GM18502 (cell line): ENCODE results near the gene MT3.
"Not testable (repeated sequence)": the region's sequence is repeated elsewhere in the genome, so short reads cannot be mapped to it uniquely, and the experiment has no call there.

Source experiments
- ATAC-seq: cut with Tn5 transposase; IDR thresholded peaks from one replicate; pipeline ENCODE4 v1.9.1; 2021; ENCODE audit warnings: mild to moderate bottlenecking; ENCODE audit not compliant: unreplicated experiment, poor library complexity

The MT3 gene

GRCh38 chr16:56608876-56609462 is 19.6 kb downstream of the MT3 start:
- no peak for ATAC-seq

GRCh38 chr16:56609463-56609921 is 20.2 kb downstream of the MT3 start:
- ATAC-seq: no peak

GRCh38 chr16:56610017-56610608 is 20.8 kb downstream of the MT3 start:
- no peak for ATAC-seq

- ATAC-seq: no peak
These were observed 21.3 kb downstream of the MT3 start for GRCh38 chr16:56610609-56611111.

- no peak for ATAC-seq
These were observed 22.0 kb downstream of the MT3 start for GRCh38 chr16:56611281-56611833.

- no peak for ATAC-seq
These were observed 24.4 kb downstream of the MT3 start for GRCh38 chr16:56613706-56614105.

GRCh38 chr16:56614549-56614991 is 25.2 kb downstream of the MT3 start:
- no peak for ATAC-seq

- ATAC-seq: no peak
These were observed 26.0 kb downstream of the MT3 start for GRCh38 chr16:56615353-56615752.

- ATAC-seq: no peak
These were observed 27.4 kb downstream of the MT3 start for GRCh38 chr16:56616608-56617211.

GRCh38 chr16:56617212-56618085 is 28.1 kb downstream of the MT3 start:
- ATAC-seq: no peak

GRCh38 chr16:56618138-56618537 is 28.8 kb downstream of the MT3 start:
- no peak for ATAC-seq

- ATAC-seq: no peak
These were observed 31.1 kb downstream of the MT3 start for GRCh38 chr16:56620339-56620897.

- not testable (repeated sequence) for ATAC-seq
These were observed 32.5 kb downstream of the MT3 start for GRCh38 chr16:56621665-56622445.

GRCh38 chr16:56623184-56623583 is 33.9 kb downstream of the MT3 start:
- not testable (repeated sequence) for ATAC-seq

- ATAC-seq: no peak
These were observed 34.3 kb downstream of the MT3 start for GRCh38 chr16:56623637-56624036.

GRCh38 chr16:56625140-56625942 is 36.0 kb downstream of the MT3 start, which contains the start of gene MT1E:
MT1E (plus strand) TSS chr16:56625781; CDS start chr16:56625852, 71 bp downstream.
- no peak for ATAC-seq

GRCh38 chr16:56625943-56626654 is 36.8 kb downstream of the MT3 start:
- no peak for ATAC-seq

- ATAC-seq: no peak
These were observed 37.4 kb downstream of the MT3 start for GRCh38 chr16:56626685-56627084.
